ENCODE measurements around the gene STN1.

GRCh38 chr10:103930881-103931280 is 12.9 kb upstream of the STN1 start:
- no peak for TF ChIP-seq EZH2 (IDR thresholded peaks at IDR 0.05; ENCODE audit: insufficient read depth, poor library complexity, severe bottlenecking)
- TF ChIP-seq EZH2phosphoT487 (IDR thresholded peaks at IDR 0.05; ENCODE audit: insufficient read depth, low read depth) = no peak

Measured in GM23248 (cell line).